Neural crest cell (in vitro differentiated cells): Measurements from ENCODE around the gene SIRT3. TPM values are rescaled to one million over a fixed set of nuclear protein-coding genes. Genes with fewer than 3 reads are reported as not detected.

ENCODE experiments used
- DNase-seq: peaks from one replicate; pipeline ENCODE4 v3.0.0; 2021; ENCODE audit warnings: low read depth, mixed read lengths, low spot score
- H3K27ac Mint-ChIP-seq: one replicate; pipeline ENCODE4 v1.8.0; 2021; ENCODE audit warnings: mild to moderate bottlenecking, mixed read lengths; ENCODE audit not compliant: unreplicated experiment
- H3K27me3 Mint-ChIP-seq: 2 replicates; pipeline ENCODE4 v1.8.0; 2021; ENCODE audit warnings: low read depth, mild to moderate bottlenecking, mixed read lengths
- H3K36me3 Mint-ChIP-seq: 2 replicates; pipeline ENCODE4 v1.8.0; 2021; ENCODE audit warnings: low read depth, mild to moderate bottlenecking, mixed read lengths
- H3K4me1 Mint-ChIP-seq: 2 replicates; pipeline ENCODE4 v1.8.0; 2021; ENCODE audit warnings: mixed read lengths
- H3K4me3 Mint-ChIP-seq: one replicate; pipeline ENCODE4 v1.8.0; 2021; ENCODE audit warnings: mild to moderate bottlenecking, mixed read lengths
- H3K9me3 Mint-ChIP-seq: 2 replicates; pipeline ENCODE4 v1.8.0; 2021; ENCODE audit warnings: mixed read lengths
- CTCF ChIP-seq: fragments of 200-600 bp; sonication (generic); conservative IDR thresholded peaks from 2 replicates; pipeline ENCODE4 v1.5.0; 2021; ENCODE audit warnings: antibody characterized with exemption, mild to moderate bottlenecking
- total RNA-seq: library from RNA; stranded (reverse); gene quantifications from 2 replicates; pipeline ENCODE4 v1.2.1, GENCODE V29; 2021

Gene SIRT3
- total RNA-seq, 1 donor from 2014 or later, result 24.0 TPM

- peaks cover 6% of the 10 kb centered on the region for H3K36me3 Mint-ChIP-seq
- no peak for DNase-seq
- H3K27ac Mint-ChIP-seq, result no peak overlapping the region
- H3K27me3 Mint-ChIP-seq, result peaks cover 2% of the 10 kb centered on the region
- no peak for TF ChIP-seq CTCF
- H3K4me1 Mint-ChIP-seq, result no peaks in the 10 kb centered on the region
- no peak overlapping the region for H3K4me3 Mint-ChIP-seq
- peaks cover under 1% of the 10 kb centered on the region for H3K9me3 Mint-ChIP-seq
Measured at GRCh38 chr11:256952-257737, 21.0 kb upstream of the SIRT3 start.

GRCh38 chr11:255816-256215, 19.7 kb upstream of the SIRT3 start:
- Mint-ChIP-seq H3K4me3 (no peak overlapping the region), H3K36me3 (peaks cover 9% of the 10 kb centered on the region), H3K27me3 (peaks cover 2% of the 10 kb centered on the region), H3K4me1 (peaks cover 4% of the 10 kb centered on the region), H3K27ac (no peak overlapping the region), H3K9me3 (no peaks in the 10 kb centered on the region)
- DNase-seq, result no peak
- TF ChIP-seq CTCF, result no peak

- Mint-ChIP-seq H3K4me3 (no peak overlapping the region), H3K27me3 (peaks cover 2% of the 10 kb centered on the region), H3K9me3 (no peaks in the 10 kb centered on the region), H3K4me1 (peaks cover 4% of the 10 kb centered on the region), H3K27ac (no peak overlapping the region), H3K36me3 (peaks cover 10% of the 10 kb centered on the region)
- no peak for DNase-seq
- TF ChIP-seq CTCF, result no peak
Measured at GRCh38 chr11:255176-255575, 19.0 kb upstream of the SIRT3 start.

GRCh38 chr11:253886-254270, 17.7 kb upstream of the SIRT3 start:
- TF ChIP-seq CTCF, result no peak
- no peaks in the 10 kb centered on the region for H3K9me3 Mint-ChIP-seq
- peaks cover 4% of the 10 kb centered on the region for H3K4me1 Mint-ChIP-seq
- no peak for DNase-seq
- H3K27me3 Mint-ChIP-seq, result peaks cover 2% of the 10 kb centered on the region
- H3K27ac Mint-ChIP-seq, result no peak overlapping the region
- peaks cover 13% of the 10 kb centered on the region for H3K36me3 Mint-ChIP-seq
- no peak overlapping the region for H3K4me3 Mint-ChIP-seq

- H3K9me3 Mint-ChIP-seq, result no peaks in the 10 kb centered on the region
- no peak overlapping the region for H3K4me3 Mint-ChIP-seq
Measured at GRCh38 chr11:253160-253885, 17.2 kb upstream of the SIRT3 start.

More at GRCh38 chr11:253160-253885, 17.2 kb upstream of the SIRT3 start:
- Mint-ChIP-seq H3K27ac (no peak overlapping the region), H3K27me3 (peaks cover 2% of the 10 kb centered on the region), H3K36me3 (peaks cover 13% of the 10 kb centered on the region), H3K4me1 (peaks cover 4% of the 10 kb centered on the region)
- TF ChIP-seq CTCF, result no peak
- no peak for DNase-seq
